ENCODE results near the gene CD2AP. TPM values are rescaled to one million over a fixed set of nuclear protein-coding genes. Genes with fewer than 3 reads are reported as not detected.
"Not testable (repeated sequence)": the region's sequence is repeated elsewhere in the genome, so short reads cannot be mapped to it uniquely, and the experiment has no call there.

The CD2AP gene
- total RNA-seq, 1 donor from 2014 or later, result 29.8 TPM

- no peak for DNase-seq (ENCODE audit: low read depth, low spot score)
Observed at GRCh38 chr6:47631797-47632196, 154.2 kb downstream of the CD2AP start.

- DNase-seq (ENCODE audit: low read depth, low spot score), result no peak
Observed at GRCh38 chr6:47633141-47633540, 155.6 kb downstream of the CD2AP start.

- DNase-seq (ENCODE audit: low read depth, low spot score), result no peak
Observed at GRCh38 chr6:47634210-47635047, 156.8 kb downstream of the CD2AP start.

GRCh38 chr6:47646689-47647088, 169.1 kb downstream of the CD2AP start:
- DNase-seq (ENCODE audit: low read depth, low spot score), result no peak

- DNase-seq (ENCODE audit: low read depth, low spot score), result no peak
Observed at GRCh38 chr6:47647188-47647587, 169.6 kb downstream of the CD2AP start.

GRCh38 chr6:47647626-47648025, 170.0 kb downstream of the CD2AP start:
- not testable (repeated sequence) for DNase-seq (ENCODE audit: low read depth, low spot score)

- no peak for DNase-seq (ENCODE audit: low read depth, low spot score)
Observed at GRCh38 chr6:47648031-47648430, 170.4 kb downstream of the CD2AP start.

- DNase-seq (ENCODE audit: low read depth, low spot score), result no peak
Observed at GRCh38 chr6:47650553-47651432, 173.2 kb downstream of the CD2AP start.

GRCh38 chr6:47651505-47651944, 173.9 kb downstream of the CD2AP start:
- DNase-seq (ENCODE audit: low read depth, low spot score), result peak; percentile 30

- no peak for DNase-seq (ENCODE audit: low read depth, low spot score)
Observed at GRCh38 chr6:47653706-47654105, 176.1 kb downstream of the CD2AP start.

GRCh38 chr6:47654255-47654654, 176.7 kb downstream of the CD2AP start:
- DNase-seq (ENCODE audit: low read depth, low spot score), result no peak

GRCh38 chr6:47655719-47656595, 178.4 kb downstream of the CD2AP start:
- DNase-seq (ENCODE audit: low read depth, low spot score), result no peak

GRCh38 chr6:47661960-47662359, 184.4 kb downstream of the CD2AP start:
- no peak for DNase-seq (ENCODE audit: low read depth, low spot score)

GRCh38 chr6:47663462-47664216, 186.1 kb downstream of the CD2AP start:
- DNase-seq (ENCODE audit: low read depth, low spot score), result no peak

- no peak for DNase-seq (ENCODE audit: low read depth, low spot score)
Observed at GRCh38 chr6:47665112-47665511, 187.5 kb downstream of the CD2AP start.

GRCh38 chr6:47669684-47670513, 192.3 kb downstream of the CD2AP start:
- DNase-seq (ENCODE audit: low read depth, low spot score), result no peak

GRCh38 chr6:47670851-47671250, 193.3 kb downstream of the CD2AP start:
- no peak for DNase-seq (ENCODE audit: low read depth, low spot score)

GRCh38 chr6:47671777-47672176, 194.2 kb downstream of the CD2AP start:
- no peak for DNase-seq (ENCODE audit: low read depth, low spot score)

- DNase-seq (ENCODE audit: low read depth, low spot score), result no peak
Observed at GRCh38 chr6:47672816-47673215, 195.2 kb downstream of the CD2AP start.

GRCh38 chr6:47674673-47675072, 197.1 kb downstream of the CD2AP start:
- DNase-seq (ENCODE audit: low read depth, low spot score), result no peak

Measured in pulmonary artery endothelial cell (primary cell).